ENCODE results near the gene RANGAP1.

Gene RANGAP1

GRCh38 chr22:41285820-41286638 is at the start of gene RANGAP1:
Gene RANGAP1 (minus strand): TSS chr22:41286187. CDS start chr22:41281044, 5,143 bp downstream.
- H3K4me3 Mint-ChIP-seq: peak within 1 kb of the TSS; percentile 96
- H3K27ac Mint-ChIP-seq: peak within 1 kb of the TSS; percentile 97

GRCh38 chr22:41334951-41335635 is 49.1 kb upstream of the RANGAP1 start:
- Mint-ChIP-seq H3K4me1 (ENCODE audit: low read depth) (peaks cover 10% of the 10 kb centered on the region), H3K27me3 (no peaks in the 10 kb centered on the region), H3K36me3 (peaks cover 7% of the 10 kb centered on the region), H3K4me3 (no peak overlapping the region), H3K27ac (no peak overlapping the region), H3K9me3 (ENCODE audit: low read depth) (no peaks in the 10 kb centered on the region)

More at GRCh38 chr22:41285820-41286638, at the start of gene RANGAP1:
- Mint-ChIP-seq H3K9me3 (ENCODE audit: low read depth) (no peaks in the 10 kb centered on the region), H3K36me3 (no peaks in the 10 kb centered on the region), H3K27me3 (no peaks in the 10 kb centered on the region), H3K4me1 (ENCODE audit: low read depth) (peaks cover 29% of the 10 kb centered on the region)

GRCh38 chr22:41334215-41334614 is 48.2 kb upstream of the RANGAP1 start:
- H3K9me3 Mint-ChIP-seq (ENCODE audit: low read depth): no peaks in the 10 kb centered on the region
- H3K4me3 Mint-ChIP-seq: no peak overlapping the region
- no peaks in the 10 kb centered on the region for H3K27me3 Mint-ChIP-seq
- H3K36me3 Mint-ChIP-seq: peaks cover 7% of the 10 kb centered on the region
- H3K4me1 Mint-ChIP-seq (ENCODE audit: low read depth): peaks cover 10% of the 10 kb centered on the region
- no peak overlapping the region for H3K27ac Mint-ChIP-seq

DNA sequence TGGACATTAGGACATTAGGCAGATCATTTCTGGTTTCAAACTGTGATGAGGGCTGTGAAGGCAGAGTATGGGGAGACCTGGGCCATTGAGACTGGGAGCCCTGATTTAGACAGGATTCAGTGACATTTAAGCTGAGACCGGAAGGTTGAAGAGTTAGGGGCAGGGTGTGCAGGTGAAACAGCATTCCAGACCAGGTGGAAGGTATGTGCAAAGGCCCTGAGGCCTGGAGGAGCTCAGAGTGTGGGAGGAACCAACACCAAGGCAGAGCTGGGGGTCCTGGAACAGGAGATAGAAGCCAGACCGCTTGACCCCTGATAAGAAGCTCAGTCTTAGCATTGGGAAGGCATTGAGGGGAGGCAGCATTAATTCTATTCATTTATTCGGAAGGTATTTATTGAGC is 47.8 kb upstream of the RANGAP1 start:
- Mint-ChIP-seq H3K27me3 (no peaks in the 10 kb centered on the region), H3K27ac (no peak overlapping the region), H3K36me3 (peaks cover 7% of the 10 kb centered on the region), H3K4me3 (no peak overlapping the region), H3K9me3 (ENCODE audit: low read depth) (no peaks in the 10 kb centered on the region), H3K4me1 (ENCODE audit: low read depth) (peaks cover 10% of the 10 kb centered on the region)

DNA sequence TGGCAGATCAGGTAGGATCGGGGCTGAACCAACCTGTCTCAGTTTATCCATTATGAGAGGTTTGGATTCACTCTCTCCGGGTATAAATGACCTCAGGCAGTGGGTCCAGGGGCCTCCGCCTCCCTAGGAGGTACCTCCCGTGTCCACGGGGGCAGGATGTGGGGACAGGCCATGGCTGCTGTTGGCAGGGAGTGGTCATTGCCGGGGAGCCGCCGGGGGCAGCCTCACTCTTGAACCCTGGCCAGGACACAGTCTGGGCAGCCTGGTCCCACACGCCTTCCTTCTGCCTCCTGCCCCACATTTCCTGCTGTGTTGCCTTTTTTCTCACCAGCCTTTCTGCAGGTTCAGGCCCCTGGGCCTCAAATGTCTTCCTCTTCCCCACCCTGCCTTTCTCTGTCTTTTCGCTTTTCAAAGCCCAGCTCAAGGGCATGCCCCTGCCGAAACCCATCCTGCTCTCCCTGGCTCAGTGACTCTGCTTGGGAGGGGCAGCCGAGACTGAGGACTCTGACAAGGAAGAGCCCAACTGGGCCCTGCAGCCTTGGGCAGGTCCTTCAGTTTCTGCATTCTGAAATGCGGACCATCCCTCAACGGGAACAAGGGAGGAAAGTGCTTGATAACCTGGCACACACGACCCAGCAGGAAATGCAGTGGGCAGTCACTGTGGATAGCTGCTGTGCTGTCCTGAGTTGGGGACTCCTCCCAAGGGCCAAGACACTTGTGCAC is 46.4 kb upstream of the RANGAP1 start:
- H3K36me3 Mint-ChIP-seq: peaks cover 7% of the 10 kb centered on the region
- H3K9me3 Mint-ChIP-seq (ENCODE audit: low read depth): no peaks in the 10 kb centered on the region
- no peaks in the 10 kb centered on the region for H3K27me3 Mint-ChIP-seq
- no peak overlapping the region for H3K27ac Mint-ChIP-seq
- peaks cover 10% of the 10 kb centered on the region for H3K4me1 Mint-ChIP-seq (ENCODE audit: low read depth)
- H3K4me3 Mint-ChIP-seq: no peak overlapping the region

DNA sequence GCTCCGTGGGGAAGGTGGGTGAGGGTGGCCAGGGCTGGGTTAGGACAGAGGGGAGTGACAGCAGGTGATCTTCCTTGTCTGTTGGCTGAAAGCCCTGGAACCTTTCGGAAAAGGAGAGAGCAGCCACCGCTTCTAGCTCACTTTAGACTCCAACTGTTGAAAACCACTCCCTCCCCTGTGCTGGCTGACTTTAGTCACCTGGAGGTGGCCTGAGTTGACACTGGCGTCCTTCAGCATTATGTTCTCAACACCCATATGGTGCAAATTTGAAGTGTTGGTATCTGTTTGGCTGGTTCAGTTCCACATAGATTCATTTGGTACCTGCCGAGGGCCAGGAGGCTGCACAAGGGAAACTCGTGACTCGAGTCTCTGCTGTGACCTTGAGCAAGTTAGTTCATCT is 44.2 kb upstream of the RANGAP1 start:
- Mint-ChIP-seq H3K36me3 (peaks cover 7% of the 10 kb centered on the region), H3K9me3 (ENCODE audit: low read depth) (no peaks in the 10 kb centered on the region), H3K27me3 (no peaks in the 10 kb centered on the region), H3K27ac (no peak overlapping the region), H3K4me1 (ENCODE audit: low read depth) (peaks cover 2% of the 10 kb centered on the region), H3K4me3 (no peak overlapping the region)

GRCh38 chr22:41327124-41327523 is 41.1 kb upstream of the RANGAP1 start:
- H3K9me3 Mint-ChIP-seq (ENCODE audit: low read depth): no peaks in the 10 kb centered on the region
- no peak overlapping the region for H3K4me3 Mint-ChIP-seq
- no peaks in the 10 kb centered on the region for H3K27me3 Mint-ChIP-seq
- no peaks in the 10 kb centered on the region for H3K36me3 Mint-ChIP-seq
- H3K4me1 Mint-ChIP-seq (ENCODE audit: low read depth): no peaks in the 10 kb centered on the region
- no peak overlapping the region for H3K27ac Mint-ChIP-seq

- H3K4me1 Mint-ChIP-seq (ENCODE audit: low read depth): no peaks in the 10 kb centered on the region
- H3K27ac Mint-ChIP-seq: no peak overlapping the region
- no peaks in the 10 kb centered on the region for H3K36me3 Mint-ChIP-seq
- no peaks in the 10 kb centered on the region for H3K27me3 Mint-ChIP-seq
- H3K9me3 Mint-ChIP-seq (ENCODE audit: low read depth): no peaks in the 10 kb centered on the region
- H3K4me3 Mint-ChIP-seq: no peak overlapping the region
Measured at GRCh38 chr22:41324821-41325528, 39.0 kb upstream of the RANGAP1 start.

GRCh38 chr22:41320416-41321240 is 34.6 kb upstream of the RANGAP1 start:
- Mint-ChIP-seq H3K36me3 (no peaks in the 10 kb centered on the region), H3K4me3 (no peak overlapping the region), H3K4me1 (ENCODE audit: low read depth) (no peaks in the 10 kb centered on the region), H3K27ac (no peak overlapping the region), H3K27me3 (no peaks in the 10 kb centered on the region), H3K9me3 (ENCODE audit: low read depth) (no peaks in the 10 kb centered on the region)

DNA sequence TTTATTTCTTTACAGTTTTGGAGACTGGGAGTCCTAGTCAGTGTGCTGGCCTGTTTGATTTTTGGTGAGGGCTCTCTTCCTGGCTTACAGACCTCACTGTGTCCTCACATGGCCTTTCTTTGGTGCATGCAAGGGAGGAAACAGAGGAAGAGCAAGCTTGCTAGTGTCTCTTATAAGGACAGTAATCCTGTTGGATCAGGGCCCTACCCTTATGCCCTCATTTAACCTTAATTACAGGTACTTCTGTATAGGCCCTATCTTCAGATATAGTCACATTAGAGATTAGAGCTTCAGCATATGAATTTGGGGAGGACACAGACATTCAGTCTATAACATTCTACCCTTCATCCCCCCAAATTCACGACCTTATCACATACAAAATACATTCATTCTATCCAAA is 29.6 kb upstream of the RANGAP1 start:
- Mint-ChIP-seq H3K27ac (no peak overlapping the region), H3K4me1 (ENCODE audit: low read depth) (peaks cover 16% of the 10 kb centered on the region), H3K27me3 (no peaks in the 10 kb centered on the region)

DNA sequence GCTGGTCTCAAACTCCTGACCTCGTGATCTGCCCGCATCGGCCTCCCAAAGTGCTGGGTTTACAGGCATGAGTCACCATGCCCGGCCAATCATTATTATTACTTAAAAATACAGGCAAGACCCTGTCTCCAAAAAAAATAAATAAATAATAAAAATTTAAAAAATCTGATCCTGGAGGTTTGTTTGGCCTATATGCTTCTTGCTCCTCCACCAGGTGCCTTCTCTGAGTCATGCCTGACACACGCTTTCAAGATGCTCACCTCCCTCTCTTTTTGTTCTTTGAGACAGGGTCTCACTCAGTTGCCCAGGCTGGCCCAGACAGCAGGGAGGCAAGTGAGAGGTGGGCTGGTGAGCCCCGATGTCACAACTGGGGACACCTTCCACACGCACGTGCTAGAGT is 28.8 kb upstream of the RANGAP1 start:
- H3K9me3 Mint-ChIP-seq (ENCODE audit: low read depth): no peaks in the 10 kb centered on the region
- no peak overlapping the region for H3K4me3 Mint-ChIP-seq
- H3K4me1 Mint-ChIP-seq (ENCODE audit: low read depth): peaks cover 16% of the 10 kb centered on the region
- no peak overlapping the region for H3K27ac Mint-ChIP-seq
- H3K36me3 Mint-ChIP-seq: peaks cover 3% of the 10 kb centered on the region
- H3K27me3 Mint-ChIP-seq: no peaks in the 10 kb centered on the region

More for the DNA sequence above, 29.6 kb upstream of the RANGAP1 start:
- Mint-ChIP-seq H3K9me3 (ENCODE audit: low read depth) (no peaks in the 10 kb centered on the region), H3K36me3 (peaks cover 3% of the 10 kb centered on the region), H3K4me3 (no peak overlapping the region)

DNA sequence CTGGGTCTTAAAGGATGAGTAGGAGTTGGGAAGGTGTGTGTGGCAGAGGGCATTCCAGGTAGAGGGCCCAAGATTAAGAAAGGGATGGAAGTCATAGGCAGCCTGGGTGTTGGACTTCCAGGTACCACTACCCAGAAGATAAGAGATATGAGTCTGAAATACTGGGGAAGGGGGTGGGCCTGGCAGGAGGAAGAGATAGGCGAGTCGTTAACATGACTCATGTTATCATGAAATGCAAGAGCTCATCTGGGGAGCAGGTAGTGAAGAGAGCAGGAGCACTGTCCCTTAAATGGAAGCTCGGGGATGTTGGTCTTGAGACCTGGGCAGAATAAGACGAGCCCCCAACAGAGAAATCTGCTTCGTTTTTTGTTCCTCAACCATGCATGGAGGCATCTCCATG is 25.5 kb upstream of the RANGAP1 start:
- H3K27me3 Mint-ChIP-seq: no peaks in the 10 kb centered on the region
- no peak overlapping the region for H3K27ac Mint-ChIP-seq
- H3K4me3 Mint-ChIP-seq: no peak overlapping the region
- peaks cover 34% of the 10 kb centered on the region for H3K4me1 Mint-ChIP-seq (ENCODE audit: low read depth)
- H3K36me3 Mint-ChIP-seq: peaks cover 3% of the 10 kb centered on the region
- H3K9me3 Mint-ChIP-seq (ENCODE audit: low read depth): no peaks in the 10 kb centered on the region

DNA sequence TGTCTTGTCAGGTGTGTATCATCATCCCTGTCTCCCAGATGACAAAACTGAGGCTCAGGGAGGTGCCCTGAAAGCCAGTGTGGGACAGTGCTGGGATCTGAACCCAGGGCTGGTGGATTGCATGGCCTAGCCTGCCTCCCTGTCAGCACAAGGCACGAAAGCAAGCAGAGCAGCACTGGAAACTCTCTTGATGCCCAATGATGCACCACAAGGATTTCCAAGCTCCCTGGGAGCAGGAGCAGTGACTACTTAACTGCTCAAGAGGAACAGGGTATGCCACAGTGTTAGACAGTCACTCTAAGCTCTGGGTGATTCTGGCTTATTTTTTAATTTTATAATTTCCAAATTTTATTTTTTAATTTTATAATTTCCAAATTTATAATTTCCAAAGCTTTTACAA is 24.3 kb upstream of the RANGAP1 start:
- Mint-ChIP-seq H3K4me3 (no peak overlapping the region), H3K36me3 (peaks cover 4% of the 10 kb centered on the region), H3K27me3 (no peaks in the 10 kb centered on the region), H3K9me3 (ENCODE audit: low read depth) (no peaks in the 10 kb centered on the region), H3K4me1 (ENCODE audit: low read depth) (peaks cover 41% of the 10 kb centered on the region), H3K27ac (no peak overlapping the region)

- no peak overlapping the region for H3K27ac Mint-ChIP-seq
- peaks cover 7% of the 10 kb centered on the region for H3K36me3 Mint-ChIP-seq
- peaks cover 44% of the 10 kb centered on the region for H3K4me1 Mint-ChIP-seq (ENCODE audit: low read depth)
Measured at GRCh38 chr22:41308544-41308947, 22.6 kb upstream of the RANGAP1 start.

More at GRCh38 chr22:41308544-41308947, 22.6 kb upstream of the RANGAP1 start:
- H3K9me3 Mint-ChIP-seq (ENCODE audit: low read depth): no peaks in the 10 kb centered on the region
- no peaks in the 10 kb centered on the region for H3K27me3 Mint-ChIP-seq
- H3K4me3 Mint-ChIP-seq: no peak overlapping the region

All from activated naive CD8-positive, alpha-beta T cell (primary cell).